Neural progenitor cell (in vitro differentiated cells): Measurements from ENCODE around the gene UBE2Q2. TPM values are rescaled to one million over a fixed set of nuclear protein-coding genes. Genes with fewer than 3 reads are reported as not detected.

Experiments used
- DNase-seq: peaks from one replicate; pipeline ENCODE4 v3.0.0-alpha.2; 2016; ENCODE audit warnings: low spot score
- H2AFZ ChIP-seq: fragments of 200-600 bp; sonication (generic); replicated peaks from 2 replicates; pipeline ENCODE4 v1.6.1; 2016; ENCODE audit warnings: antibody characterized with exemption
- H3F3A ChIP-seq: fragments of 200-600 bp; sonication (generic); 2 replicates; pipeline ENCODE4 v1.6.1; 2016; ENCODE audit warnings: antibody characterized with exemption, low read depth
- H3K27ac ChIP-seq: fragments of 200-600 bp; sonication (generic); 2 replicates; pipeline ENCODE4 v1.5.1; 2016; ENCODE audit warnings: mild to moderate bottlenecking
- H3K27me3 ChIP-seq: fragments of 200-600 bp; sonication (generic); 2 replicates; pipeline ENCODE4 v1.6.1; 2016; ENCODE audit warnings: mild to moderate bottlenecking, moderate library complexity
- H3K36me3 ChIP-seq: fragments of 200-600 bp; sonication (generic); 2 replicates; pipeline ENCODE4 v1.5.1; 2016
- H3K4me1 ChIP-seq: fragments of 200-600 bp; sonication (generic); 2 replicates; pipeline ENCODE4 v1.6.1; 2016; ENCODE audit warnings: mixed run types
- H3K4me2 ChIP-seq: fragments of 200-600 bp; sonication (generic); 2 replicates; pipeline ENCODE4 v1.6.1; 2016
- H3K4me3 ChIP-seq: fragments of 200-600 bp; sonication (generic); 2 replicates; pipeline ENCODE4 v1.5.1; 2016
- H3K79me2 ChIP-seq: fragments of 200-600 bp; sonication (generic); 2 replicates; pipeline ENCODE4 v1.6.1; 2016; ENCODE audit warnings: low read depth
- H3K9ac ChIP-seq: fragments of 200-600 bp; sonication (generic); 2 replicates; pipeline ENCODE4 v1.6.1; 2016
- H3K9me3 ChIP-seq: fragments of 200-600 bp; sonication (generic); 2 replicates; pipeline ENCODE4 v1.5.1; 2016; ENCODE audit warnings: low read depth
- H4K20me1 ChIP-seq: fragments of 200-600 bp; sonication (generic); 2 replicates; pipeline ENCODE4 v1.6.1; 2016; ENCODE audit warnings: low read depth
- H3K27ac Mint-ChIP-seq: 3 replicates; pipeline ENCODE4 v1.8.0; 2021; ENCODE audit warnings: mixed read lengths
- H3K27me3 Mint-ChIP-seq: 2 replicates; pipeline ENCODE4 v1.8.0; 2022; ENCODE audit warnings: low read depth, mild to moderate bottlenecking, inconsistent platforms, moderate library complexity, mixed read lengths; ENCODE audit not compliant: insufficient read depth
- H3K36me3 Mint-ChIP-seq: 3 replicates; pipeline ENCODE4 v1.8.0; 2021; ENCODE audit warnings: mixed read lengths
- H3K4me1 Mint-ChIP-seq: 3 replicates; pipeline ENCODE4 v1.8.0; 2021; ENCODE audit warnings: mixed read lengths
- H3K4me3 Mint-ChIP-seq: 3 replicates; pipeline ENCODE4 v1.8.0; 2021; ENCODE audit warnings: mild to moderate bottlenecking, moderate library complexity, mixed read lengths
- H3K9me3 Mint-ChIP-seq: 3 replicates; pipeline ENCODE4 v1.8.0; 2020; ENCODE audit warnings: mixed read lengths
- CTCF ChIP-seq: fragments of 200-600 bp; sonication (generic); IDR thresholded peaks from 2 replicates; pipeline ENCODE4 v1.5.1; 2017; ENCODE audit warnings: antibody characterized with exemption, mild to moderate bottlenecking
- EZH2 ChIP-seq: fragments of 200-600 bp; sonication (generic); IDR thresholded peaks from 2 replicates; pipeline ENCODE4 v1.6.1; 2017; ENCODE audit warnings: antibody characterized with exemption, mild to moderate bottlenecking, moderate library complexity
- EZH2phosphoT487 ChIP-seq: fragments of 200-600 bp; sonication (generic); IDR thresholded peaks from 2 replicates; pipeline ENCODE4 v1.6.1; 2017; ENCODE audit warnings: antibody characterized with exemption
- total RNA-seq: library from RNA; depleted of rRNA; stranded (reverse); fragments of >200 nt; gene quantifications from 2 replicates; pipeline ENCODE4 v1.2.3, GENCODE V29; 2015; ENCODE audit warnings: low replicate concordance

UBE2Q2 gene
- total RNA-seq, 1 donor from 2014 or later, result 25.8 TPM

- Histone ChIP-seq H3K9me3 (no peaks in the 10 kb centered on the region), H3K9ac (no peak overlapping the region), H3K4me3 (no peak overlapping the region), H3K4me2 (no peak overlapping the region), H3K27ac (no peak overlapping the region), H3F3A (peaks cover 37% of the 10 kb centered on the region), H3K27me3 (peaks cover 31% of the 10 kb centered on the region), H3K36me3 (no peaks in the 10 kb centered on the region), H3K79me2 (peaks cover 16% of the 10 kb centered on the region), H2AFZ (no peak overlapping the region), H4K20me1 (peaks cover 14% of the 10 kb centered on the region), H3K4me1 (peaks cover 12% of the 10 kb centered on the region)
- DNase-seq, result no peak
- H3K27me3 Mint-ChIP-seq, result peaks cover 14% of the 10 kb centered on the region
- H3K27ac Mint-ChIP-seq, result no peak overlapping the region
- peaks cover 8% of the 10 kb centered on the region for H3K36me3 Mint-ChIP-seq
- no peak overlapping the region for H3K4me3 Mint-ChIP-seq
- no peaks in the 10 kb centered on the region for H3K9me3 Mint-ChIP-seq
- TF ChIP-seq EZH2phosphoT487 (no peak), CTCF (no peak), EZH2 (no peak)
- peaks cover 20% of the 10 kb centered on the region for H3K4me1 Mint-ChIP-seq
Measured at GRCh38 chr15:75840659-75841058, 2.6 kb upstream of the UBE2Q2 start.

DNA sequence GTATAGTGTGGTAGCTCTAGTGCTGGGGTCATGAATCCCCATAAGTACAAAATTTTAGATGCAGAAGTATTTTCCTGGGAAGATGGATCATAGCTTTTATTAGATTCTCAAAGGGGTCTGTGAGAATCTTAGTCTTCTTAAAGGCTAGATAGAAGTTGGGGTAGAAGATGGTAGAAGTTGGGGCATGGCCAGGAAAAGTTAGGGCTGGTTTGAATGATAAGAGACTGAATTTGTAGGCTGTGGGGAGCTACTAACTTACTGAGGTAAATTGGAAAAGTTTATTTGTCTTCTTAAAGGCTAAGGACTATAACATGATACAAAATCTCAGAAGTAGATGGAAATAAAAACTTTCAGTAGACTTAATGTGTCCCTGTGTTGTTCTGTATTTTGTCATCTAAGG lies 1.6 kb upstream of the UBE2Q2 start:
- Mint-ChIP-seq H3K9me3 (no peaks in the 10 kb centered on the region), H3K36me3 (peaks cover 11% of the 10 kb centered on the region)

GRCh38 chr15:75843678-75844581 lies 683 bp downstream of the UBE2Q2 start:
- Histone ChIP-seq H3K27ac (no peak overlapping the region), H3K9me3 (no peaks in the 10 kb centered on the region), H2AFZ (peak overlapping the region; percentile 81), H3K4me1 (peaks cover 22% of the 10 kb centered on the region), H3K79me2 (peaks cover 49% of the 10 kb centered on the region), H3K27me3 (peaks cover 31% of the 10 kb centered on the region), H3K9ac (peak overlapping the region; percentile 24), H4K20me1 (peaks cover 45% of the 10 kb centered on the region), H3K36me3 (no peaks in the 10 kb centered on the region), H3K4me2 (peak overlapping the region; percentile 98), H3K4me3 (peak overlapping the region; percentile 72), H3F3A (peaks cover 37% of the 10 kb centered on the region)
- Mint-ChIP-seq H3K4me3 (peak overlapping the region; percentile 94), H3K27me3 (peaks cover 14% of the 10 kb centered on the region), H3K36me3 (peaks cover 11% of the 10 kb centered on the region), H3K4me1 (peaks cover 30% of the 10 kb centered on the region), H3K27ac (peak overlapping the region; percentile 76), H3K9me3 (no peaks in the 10 kb centered on the region)
- DNase-seq, result peak; percentile 74
- TF ChIP-seq CTCF, result no peak
- peak; percentile 4 for TF ChIP-seq EZH2phosphoT487

More for the DNA sequence above, 1.6 kb upstream of the UBE2Q2 start:
- peak overlapping the region; percentile 59 for H3K4me3 Mint-ChIP-seq
- no peak overlapping the region for H3K4me3 ChIP-seq
- TF ChIP-seq EZH2 (no peak), EZH2phosphoT487 (no peak), CTCF (no peak)
- H3K27me3 Mint-ChIP-seq, result peaks cover 14% of the 10 kb centered on the region
- H3K27me3 ChIP-seq, result peaks cover 31% of the 10 kb centered on the region
- H3K27ac Mint-ChIP-seq, result no peak overlapping the region
- no peaks in the 10 kb centered on the region for H3K9me3 ChIP-seq
- no peaks in the 10 kb centered on the region for H3K36me3 ChIP-seq
- peaks cover 24% of the 10 kb centered on the region for H4K20me1 ChIP-seq
- peaks cover 26% of the 10 kb centered on the region for H3K79me2 ChIP-seq
- H3F3A ChIP-seq, result peaks cover 37% of the 10 kb centered on the region
- DNase-seq, result no peak
- H3K4me2 ChIP-seq, result no peak overlapping the region
- no peak overlapping the region for H3K9ac ChIP-seq
- H3K27ac ChIP-seq, result no peak overlapping the region
- no peak overlapping the region for H2AFZ ChIP-seq
- H3K4me1 ChIP-seq, result peaks cover 15% of the 10 kb centered on the region
- peaks cover 25% of the 10 kb centered on the region for H3K4me1 Mint-ChIP-seq
